IPS-15b (cell line): ENCODE data around the gene RABL3.
"Not testable (repeated sequence)": the region's sequence is repeated elsewhere in the genome, so short reads cannot be mapped to it uniquely, and the experiment has no call there.

Experiments
- H3K27me3 ChIP-seq: one replicate; pipeline ENCODE4 v1.6.1; 2013; ENCODE audit warnings: low read length; ENCODE audit not compliant: control insufficient read depth, insufficient read depth
- H3K36me3 ChIP-seq: one replicate; pipeline ENCODE4 v1.6.1; 2013; ENCODE audit warnings: low read length; ENCODE audit not compliant: control insufficient read depth, insufficient read depth
- H3K4me1 ChIP-seq: one replicate; pipeline ENCODE4 v1.6.1; 2013; ENCODE audit warnings: mild to moderate bottlenecking, low read length; ENCODE audit not compliant: control insufficient read depth, insufficient read depth
- H3K4me3 ChIP-seq: one replicate; pipeline ENCODE4 v1.5.1; 2013; ENCODE audit warnings: low read depth, low read length
- H3K9ac ChIP-seq: one replicate; pipeline ENCODE4 v1.6.1; 2013; ENCODE audit warnings: low read depth, mild to moderate bottlenecking, low read length
- H3K9me3 ChIP-seq: one replicate; pipeline ENCODE4 v1.6.1; 2013; ENCODE audit warnings: mild to moderate bottlenecking, low read length; ENCODE audit not compliant: control insufficient read depth, insufficient read depth

The RABL3 gene

DNA sequence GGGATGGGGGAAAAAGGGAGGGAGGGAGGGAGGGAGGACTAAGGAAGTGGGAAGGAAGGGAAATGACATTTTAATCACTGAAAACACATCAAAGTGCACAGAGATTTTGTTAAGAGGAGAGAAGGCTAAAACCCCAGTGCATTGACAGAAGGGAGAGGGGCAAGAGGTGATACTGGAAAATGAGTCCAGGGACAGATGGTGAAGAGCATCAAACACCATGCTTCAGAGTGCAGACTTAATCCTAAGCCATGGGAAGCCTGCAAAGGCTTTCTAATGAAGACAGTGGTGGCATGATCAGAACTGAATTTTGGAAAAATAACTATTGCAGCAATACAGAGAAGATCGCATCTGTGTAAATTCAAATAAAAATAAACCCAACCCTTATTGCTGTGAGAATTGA lies 102.1 kb downstream of the RABL3 start:
- H3K36me3 ChIP-seq, result no peaks in the 10 kb centered on the region
- no peak overlapping the region for H3K4me3 ChIP-seq
- H3K27me3 ChIP-seq, result no peaks in the 10 kb centered on the region
- H3K9me3 ChIP-seq, result no peaks in the 10 kb centered on the region
- H3K4me1 ChIP-seq, result no peaks in the 10 kb centered on the region
- no peak overlapping the region for H3K9ac ChIP-seq

DNA sequence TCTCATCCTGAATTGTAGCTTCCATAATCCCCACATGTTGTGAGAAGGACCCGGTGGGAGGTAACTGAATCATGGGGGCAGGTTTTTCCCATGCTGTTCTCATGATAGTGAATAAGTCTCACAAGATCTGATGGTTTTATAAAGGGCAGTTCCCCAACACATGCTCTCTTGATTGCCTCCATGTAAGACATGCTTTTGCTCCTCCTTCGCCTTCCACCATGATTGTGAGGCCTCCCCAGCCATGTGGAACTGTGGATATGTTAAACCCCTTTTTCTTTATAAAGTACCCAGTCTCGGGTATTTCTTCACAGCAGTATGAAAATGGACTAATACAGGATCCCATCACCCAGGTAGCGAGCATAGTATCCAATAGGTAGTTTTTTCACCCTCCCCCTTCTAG lies 103.5 kb downstream of the RABL3 start:
- not testable (repeated sequence) for H3K9ac ChIP-seq, H3K4me1 ChIP-seq, H3K9me3 ChIP-seq, H3K36me3 ChIP-seq, H3K27me3 ChIP-seq, H3K4me3 ChIP-seq

DNA sequence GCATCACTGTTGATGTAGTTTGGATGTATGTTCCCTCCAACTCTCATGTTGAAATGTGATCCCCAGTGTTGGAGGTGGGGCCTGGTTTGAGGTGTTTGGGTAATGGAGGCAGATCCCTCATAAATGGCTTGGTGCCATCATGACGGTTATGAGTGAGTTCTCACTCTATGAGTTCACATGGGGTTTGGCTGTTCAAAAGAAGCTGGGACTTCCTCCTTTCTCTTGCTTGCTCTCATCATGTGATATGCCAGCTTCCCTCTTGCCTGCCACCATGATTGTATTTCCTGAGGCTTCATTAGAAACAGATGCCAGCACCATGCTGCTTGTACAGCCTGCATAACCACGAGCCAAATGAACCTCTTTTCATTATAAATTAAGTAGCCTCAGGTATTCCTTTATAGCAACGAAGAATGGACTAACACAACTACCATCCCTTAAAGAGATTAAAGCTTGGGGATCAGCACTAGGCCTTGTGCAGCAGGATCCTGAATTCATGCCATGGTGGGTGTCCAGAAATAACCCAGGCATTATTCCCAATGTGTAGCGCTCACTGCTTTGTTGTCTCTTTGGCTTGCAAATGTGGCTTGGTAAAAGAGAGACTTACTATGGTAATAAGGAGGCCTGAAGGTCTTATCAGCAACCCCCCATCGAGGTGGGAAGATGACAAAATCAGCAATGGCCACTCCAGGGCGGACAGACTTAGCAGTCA lies 104.3 kb downstream of the RABL3 start:
- H3K27me3 ChIP-seq, result no peaks in the 10 kb centered on the region
- H3K9me3 ChIP-seq, result no peaks in the 10 kb centered on the region
- no peak overlapping the region for H3K4me3 ChIP-seq
- no peaks in the 10 kb centered on the region for H3K36me3 ChIP-seq
- H3K4me1 ChIP-seq, result no peaks in the 10 kb centered on the region
- no peak overlapping the region for H3K9ac ChIP-seq

GRCh38 chr3:120636795-120637401 lies 105.4 kb downstream of the RABL3 start:
- Histone ChIP-seq H3K27me3 (no peaks in the 10 kb centered on the region), H3K36me3 (no peaks in the 10 kb centered on the region), H3K4me1 (no peaks in the 10 kb centered on the region)

More at GRCh38 chr3:120636795-120637401, 105.4 kb downstream of the RABL3 start:
- H3K9ac ChIP-seq, result no peak overlapping the region
- no peaks in the 10 kb centered on the region for H3K9me3 ChIP-seq
- no peak overlapping the region for H3K4me3 ChIP-seq
